ENCODE data around the gene SMYD3.

Gene SMYD3

DNA sequence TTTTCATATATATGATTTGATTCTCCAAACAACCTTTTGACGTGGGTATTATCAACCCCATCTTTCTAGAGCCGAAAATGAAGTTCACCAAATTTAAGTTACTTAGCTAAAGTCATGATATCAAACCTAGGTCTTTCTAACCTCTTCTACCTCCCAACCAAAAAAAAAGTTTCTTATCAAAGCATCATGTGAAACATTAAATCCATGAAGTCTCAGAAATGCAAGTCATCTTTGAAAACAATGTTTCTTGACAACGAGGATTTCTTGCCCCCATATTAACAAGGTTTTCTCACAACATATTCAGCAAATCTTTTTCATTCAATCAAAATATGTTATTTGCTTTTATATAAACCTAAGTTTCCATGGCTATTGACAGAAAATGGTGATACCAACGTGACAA lies 306.3 kb downstream of the SMYD3 start:
- DNase-seq: no peak

DNA sequence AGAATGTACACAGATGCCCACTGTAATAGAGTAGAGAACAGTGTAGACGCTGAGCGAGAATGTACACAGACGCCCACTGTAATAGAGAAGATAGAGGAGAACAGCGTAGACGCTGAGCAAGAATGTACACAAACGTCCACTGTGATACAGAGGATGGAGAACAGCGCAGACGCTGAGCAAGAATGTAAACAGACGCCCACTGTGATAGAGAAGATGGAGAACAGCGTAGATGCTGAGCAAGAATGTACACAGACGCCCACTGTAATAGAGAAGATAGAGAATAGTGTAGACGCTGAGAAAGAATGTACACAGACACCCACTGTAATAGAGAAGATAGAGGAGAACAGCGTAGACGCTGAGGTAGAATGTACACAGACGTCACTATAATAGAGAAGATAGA lies 306.9 kb downstream of the SMYD3 start:
- no peak for DNase-seq

DNA sequence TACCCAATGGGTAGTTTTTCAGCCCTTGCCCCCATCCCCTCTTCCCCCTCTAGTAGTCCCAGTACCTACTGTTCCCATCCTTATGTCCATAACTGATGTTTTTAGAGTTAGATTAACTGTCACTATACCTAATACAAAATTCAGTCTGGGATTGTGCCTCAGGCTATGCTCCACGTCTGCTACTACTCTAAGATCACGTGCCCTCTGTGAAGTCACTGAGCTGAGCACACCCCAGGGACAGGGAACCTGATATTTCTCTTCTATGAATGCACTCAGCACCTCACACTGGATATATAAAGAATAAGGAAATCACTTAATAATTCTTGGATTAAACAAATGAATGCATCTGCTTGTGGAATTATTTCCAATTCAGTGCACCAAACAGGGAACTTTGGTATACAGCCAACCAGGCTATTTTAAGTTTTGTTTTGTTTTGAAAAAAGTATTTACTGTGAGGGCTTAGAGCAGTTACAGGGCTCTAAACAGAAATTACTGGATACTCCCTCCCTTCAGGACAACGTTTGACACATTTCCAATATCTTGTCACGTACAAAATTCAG lies 307.9 kb downstream of the SMYD3 start:
- peak; percentile 93 for DNase-seq

DNA sequence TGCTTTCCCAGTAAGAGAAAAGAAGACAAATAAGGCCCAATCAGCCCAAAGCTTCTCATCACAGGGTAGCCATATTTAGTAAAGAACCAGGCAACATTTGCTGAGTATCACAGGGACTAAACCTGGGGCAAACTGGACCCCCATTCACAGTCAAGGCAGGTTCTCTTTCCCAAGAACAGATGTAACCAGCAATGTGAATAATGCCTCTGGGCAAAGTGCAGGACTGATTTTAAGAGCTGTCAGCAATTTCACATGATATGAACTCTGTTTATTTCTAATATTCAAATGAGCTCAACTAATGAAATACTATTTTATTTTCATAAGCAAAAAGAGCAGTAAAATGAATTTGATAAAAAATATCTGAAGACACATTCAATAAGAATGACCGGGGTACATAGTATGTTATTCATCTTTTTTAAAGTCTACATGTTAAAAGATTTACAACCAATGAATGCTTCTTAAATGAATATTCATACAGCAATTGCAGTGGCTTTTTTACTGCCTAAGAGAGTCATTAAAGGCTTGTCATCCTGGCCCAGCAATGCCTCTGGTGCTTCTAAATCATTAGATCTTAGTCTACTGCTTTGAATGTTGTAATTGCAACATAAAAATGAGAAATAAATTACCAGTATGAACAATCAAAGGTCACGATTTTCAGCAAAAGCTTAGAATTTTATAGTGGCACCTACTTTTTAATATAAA lies 308.8 kb downstream of the SMYD3 start:
- DNase-seq: no peak

DNA sequence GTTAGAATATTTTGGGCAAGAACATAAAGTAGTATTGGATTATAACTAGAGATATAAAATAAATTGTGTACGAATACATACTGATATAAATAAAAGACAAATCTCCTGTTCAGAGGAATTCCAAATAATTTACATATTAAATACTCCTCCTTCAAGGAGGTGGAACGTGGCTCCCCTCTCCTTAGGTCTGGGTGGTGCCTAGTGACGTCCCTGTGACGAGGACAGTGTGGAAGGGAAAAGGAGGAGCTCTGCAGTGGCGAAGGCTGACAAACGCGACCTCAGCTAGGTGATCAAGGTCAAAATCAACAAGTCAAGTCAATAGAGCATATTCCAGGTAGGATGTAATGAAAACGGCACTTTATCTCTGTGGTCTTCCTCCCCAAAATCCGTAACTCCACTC lies 310.0 kb downstream of the SMYD3 start:
- DNase-seq: no peak

DNA sequence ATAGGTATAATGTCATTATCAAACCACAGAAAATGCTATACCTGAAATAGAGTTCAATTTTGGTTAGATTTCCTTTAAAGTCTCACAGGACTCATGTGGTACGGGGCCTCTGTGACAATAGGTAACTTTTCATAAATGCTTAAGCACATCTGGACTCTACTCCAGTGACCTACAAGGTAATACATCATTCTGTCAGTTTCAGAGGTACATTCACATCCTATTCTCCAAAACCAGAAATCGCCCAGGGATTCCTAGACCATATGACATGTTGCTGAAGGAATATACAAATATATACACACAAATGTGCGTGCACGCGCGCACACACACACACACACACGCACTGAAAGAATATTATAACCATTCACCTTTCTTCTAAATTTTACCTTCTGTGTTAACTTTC lies 311.8 kb downstream of the SMYD3 start:
- DNase-seq: no peak

DNA sequence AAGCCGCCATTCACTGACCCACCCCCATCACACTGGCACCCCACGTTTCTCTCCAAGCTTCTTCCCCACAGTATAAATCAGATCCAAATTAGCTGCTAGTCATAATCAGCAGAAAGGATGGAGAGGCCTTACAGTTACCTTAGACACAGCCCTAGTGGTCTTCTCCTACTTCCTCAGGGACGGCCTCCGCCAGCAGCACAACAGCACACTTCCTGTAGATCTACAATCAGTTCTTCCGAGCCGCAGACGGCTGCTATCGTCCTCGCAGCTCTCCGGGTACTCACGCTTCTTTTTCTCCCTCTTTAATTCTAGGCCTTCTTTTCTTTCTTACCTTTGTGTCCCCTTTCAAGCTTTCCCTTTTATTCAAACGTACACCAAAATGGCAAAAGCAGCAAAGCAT lies 313.5 kb downstream of the SMYD3 start:
- DNase-seq: no peak

DNA sequence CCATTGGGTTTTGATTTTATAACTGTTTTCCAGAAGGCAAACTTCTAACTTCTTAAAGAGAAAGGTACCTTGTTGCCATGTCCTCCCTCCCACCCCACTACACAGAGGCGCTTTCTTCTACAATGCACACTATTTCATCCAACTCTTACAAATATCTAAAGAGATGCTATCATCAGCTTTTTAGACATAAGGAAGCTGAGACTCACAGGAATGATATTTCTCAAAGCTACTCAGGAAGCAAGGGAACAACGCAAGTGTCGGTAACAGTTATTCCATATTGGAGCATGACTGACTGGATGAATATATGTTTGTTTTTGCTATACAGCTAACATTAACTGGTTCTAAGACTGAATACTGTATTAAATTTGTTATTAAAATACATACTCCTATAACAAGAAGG lies 318.0 kb downstream of the SMYD3 start:
- no peak for DNase-seq

DNA sequence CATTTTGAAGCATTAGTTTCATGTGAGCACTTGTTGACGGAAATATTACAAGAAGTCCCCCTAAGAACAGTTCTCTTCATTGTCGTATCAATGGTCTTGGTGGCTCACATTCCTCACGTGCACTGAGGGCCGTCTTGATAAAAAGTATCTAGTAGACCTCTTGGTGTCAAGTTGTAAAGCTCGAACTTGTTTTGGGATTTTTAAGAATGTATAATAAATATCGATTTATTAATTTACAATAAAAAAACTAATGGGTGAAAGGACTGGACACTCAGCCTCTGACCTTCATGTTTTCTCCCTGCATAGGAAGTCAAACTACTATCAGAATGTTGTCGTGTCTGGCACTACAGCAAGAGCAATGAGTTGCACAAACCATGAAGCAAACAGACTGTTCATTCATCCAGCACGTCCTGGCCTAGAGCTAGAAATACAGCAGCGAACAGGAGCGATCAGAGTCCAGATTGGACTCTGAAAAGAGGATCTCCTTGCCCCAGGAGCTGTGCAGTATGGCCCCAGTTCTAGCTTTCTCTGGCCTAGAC lies 319.2 kb downstream of the SMYD3 start:
- DNase-seq: no peak

DNA sequence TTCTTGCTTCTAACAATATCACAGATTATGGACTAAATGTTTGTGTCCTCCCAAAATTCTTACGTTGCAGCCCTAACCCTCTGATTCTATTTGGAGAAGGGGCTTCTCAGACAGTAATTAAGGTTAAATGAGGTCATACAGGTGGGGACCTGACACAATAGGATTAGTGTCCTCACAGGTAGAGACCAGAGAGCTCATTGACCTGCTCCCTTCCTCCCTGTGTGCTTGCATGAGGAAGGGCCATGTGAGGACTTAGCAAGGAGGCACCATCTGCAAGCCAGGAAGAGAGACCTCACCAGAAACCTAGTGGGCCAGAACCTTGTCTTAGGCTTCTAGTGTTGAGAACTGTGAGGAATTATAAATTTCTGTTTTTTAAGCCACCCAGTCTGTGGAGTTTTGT lies 322.6 kb downstream of the SMYD3 start:
- no peak for DNase-seq

DNA sequence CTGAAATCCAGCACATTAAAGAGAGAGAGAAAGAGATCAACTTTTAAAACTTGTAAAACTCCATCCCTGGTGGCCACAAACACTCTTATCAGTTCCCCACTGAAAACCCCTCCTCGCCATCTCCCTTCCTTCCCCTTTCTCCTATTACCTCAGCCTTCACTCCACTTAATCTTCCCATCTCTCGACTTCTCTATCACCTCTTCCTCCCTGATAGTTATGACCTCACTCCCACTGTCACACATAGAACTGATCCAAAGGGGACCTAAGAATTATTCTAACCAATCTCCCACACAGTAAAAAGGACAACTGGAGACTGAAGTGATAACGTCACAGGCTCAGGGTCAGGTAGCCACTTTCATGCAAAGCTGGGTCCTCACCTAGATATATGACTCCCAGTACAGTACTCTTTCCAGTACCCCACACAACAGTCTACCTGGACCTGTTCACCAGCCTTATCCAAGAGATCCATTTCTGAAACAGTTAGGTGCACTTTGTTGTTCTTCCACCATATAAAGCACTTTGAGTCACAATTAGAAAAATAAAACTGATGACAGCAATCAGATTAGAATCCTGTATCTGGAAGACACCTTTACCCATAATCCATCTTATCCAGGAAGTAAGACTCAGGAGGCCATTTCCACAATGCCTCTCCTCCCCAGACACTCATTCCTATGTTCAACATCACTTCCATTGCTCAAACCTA lies 324.8 kb downstream of the SMYD3 start:
- DNase-seq: no peak

DNA sequence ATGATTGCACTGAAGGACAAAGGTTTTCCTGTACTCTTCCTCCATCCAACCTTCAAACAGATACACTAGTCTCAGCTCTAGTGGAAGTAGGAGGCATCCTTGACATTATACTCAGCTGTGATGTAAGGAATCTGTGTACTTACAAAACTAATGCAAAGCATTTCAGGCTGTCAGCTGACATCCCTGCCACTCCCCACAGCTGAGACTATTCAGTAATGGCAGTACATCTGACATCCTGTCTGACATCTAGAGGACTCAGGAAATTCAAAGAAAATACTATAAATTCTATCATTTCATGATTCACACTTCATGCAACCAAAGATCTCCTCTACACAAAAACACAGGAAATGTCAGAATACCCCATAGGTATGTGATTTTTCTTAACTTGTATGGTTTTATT lies 325.8 kb downstream of the SMYD3 start:
- DNase-seq: no peak

DNA sequence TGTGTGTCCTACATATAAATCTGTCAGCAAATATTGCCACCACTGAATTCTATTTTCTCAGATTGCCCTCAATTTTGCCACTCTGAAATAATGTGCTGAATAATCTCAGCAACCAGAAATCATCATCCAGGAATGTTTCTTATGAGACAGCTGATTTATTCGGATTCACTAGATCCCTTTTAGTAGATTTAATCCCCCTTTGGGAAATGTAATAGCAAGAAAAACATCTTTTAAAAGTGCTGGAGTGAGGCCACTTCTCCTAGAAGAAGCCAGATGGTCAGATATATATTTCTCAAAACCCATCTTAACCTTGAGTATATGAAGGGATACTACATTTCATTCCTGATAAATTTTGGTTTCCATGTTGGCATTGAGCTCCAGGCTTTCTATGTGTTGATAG lies 327.7 kb downstream of the SMYD3 start:
- DNase-seq: no peak

DNA sequence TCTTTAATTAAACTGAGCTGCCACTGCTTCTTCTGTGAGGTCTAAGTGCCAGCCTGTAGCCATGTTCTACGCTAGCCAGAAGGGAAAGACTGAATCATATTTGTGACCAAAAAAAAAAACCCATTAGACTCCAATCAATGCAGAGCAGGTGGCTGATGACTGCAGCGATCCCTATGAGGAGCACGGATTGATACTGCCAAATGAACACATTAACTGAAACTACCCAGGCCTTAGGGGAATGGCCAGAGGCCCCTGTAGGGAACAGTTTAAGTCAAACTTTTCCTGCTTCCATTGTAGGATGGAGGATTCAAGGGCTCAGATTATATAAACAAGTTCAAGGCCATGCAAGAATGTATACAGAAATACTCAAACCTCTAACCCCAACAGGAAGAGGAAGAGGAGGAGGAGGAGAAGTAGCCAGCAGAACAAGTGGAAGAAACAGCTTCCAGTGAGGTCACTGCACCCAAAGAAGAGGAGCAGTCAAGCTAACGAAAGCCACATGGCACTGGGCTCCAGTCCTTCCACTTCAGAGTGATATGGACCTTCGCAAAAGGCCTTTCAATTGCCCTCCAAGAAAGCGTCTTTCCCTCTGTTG lies 328.3 kb downstream of the SMYD3 start:
- no peak for DNase-seq

DNA sequence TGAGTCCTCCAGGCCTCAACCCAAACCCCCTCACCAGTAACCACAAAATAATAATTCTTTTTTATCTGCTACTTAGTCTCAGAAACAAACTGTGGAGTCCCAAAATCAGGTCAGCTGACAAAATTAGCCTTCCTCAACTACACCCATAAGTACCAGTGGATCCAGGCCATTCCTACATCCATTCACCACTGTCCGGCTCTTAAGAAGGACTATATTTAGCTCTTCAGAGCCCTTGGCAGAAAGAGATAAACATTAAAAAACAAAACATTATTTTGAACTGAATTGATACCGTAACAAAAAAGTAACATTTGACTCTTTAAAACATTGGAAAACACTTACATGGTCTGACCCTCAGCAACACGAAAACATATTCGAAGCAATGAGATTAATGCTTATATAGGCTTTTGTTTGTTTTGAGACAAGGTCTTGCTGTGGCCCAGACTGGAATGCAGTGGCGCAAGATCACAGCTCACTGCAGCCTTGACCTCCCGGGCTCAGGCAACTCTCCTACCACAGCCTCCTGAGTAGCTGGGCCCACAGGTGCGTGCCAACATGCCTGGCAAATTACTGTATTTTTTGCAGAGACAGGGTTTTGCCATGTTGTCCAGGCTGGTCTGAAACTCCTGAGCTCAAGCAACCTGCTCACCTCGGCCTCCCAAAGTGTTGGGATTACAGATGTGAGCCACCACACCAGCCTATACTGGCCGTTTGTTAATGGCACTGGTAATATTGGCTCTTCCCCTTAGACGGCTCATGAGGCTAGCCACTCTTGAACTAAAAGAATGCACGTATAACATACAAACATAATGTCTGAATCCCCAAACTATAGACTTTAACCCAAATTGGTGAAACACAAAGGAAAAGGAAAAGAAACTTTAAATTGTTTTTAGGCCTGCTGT lies 330.7 kb downstream of the SMYD3 start:
- no peak for DNase-seq

DNA sequence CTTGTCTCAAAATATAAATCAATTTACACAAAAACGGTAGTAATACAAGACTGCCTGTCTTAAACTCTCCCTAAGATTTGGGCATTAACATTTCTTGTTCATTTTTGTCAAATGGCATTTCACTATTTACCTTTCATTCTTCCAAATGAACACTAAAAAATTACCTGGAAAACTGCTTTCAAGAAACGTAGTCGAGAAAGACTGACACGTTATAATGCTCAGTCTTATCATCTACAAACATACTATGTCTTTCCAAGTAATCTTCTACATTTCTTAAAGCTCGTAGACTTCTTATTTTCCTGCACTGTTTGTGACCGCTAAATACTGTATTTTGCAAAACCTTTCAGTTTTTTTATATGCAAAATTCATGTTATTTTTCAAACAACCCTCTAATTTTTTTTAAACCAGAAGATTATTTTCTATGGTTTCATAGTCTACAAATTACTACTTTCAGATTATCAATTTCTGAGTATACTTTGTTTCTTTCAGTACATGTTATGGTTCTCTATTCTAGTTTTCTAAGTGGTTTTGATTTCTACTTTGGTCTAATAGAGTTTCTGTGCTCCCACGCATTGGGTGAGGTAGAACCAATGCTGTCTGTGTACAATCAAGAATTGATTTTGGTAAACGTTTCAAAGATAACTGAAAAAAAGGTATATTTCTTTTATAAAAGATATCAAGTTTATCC lies 336.4 kb downstream of the SMYD3 start:
- DNase-seq: no peak

DNA sequence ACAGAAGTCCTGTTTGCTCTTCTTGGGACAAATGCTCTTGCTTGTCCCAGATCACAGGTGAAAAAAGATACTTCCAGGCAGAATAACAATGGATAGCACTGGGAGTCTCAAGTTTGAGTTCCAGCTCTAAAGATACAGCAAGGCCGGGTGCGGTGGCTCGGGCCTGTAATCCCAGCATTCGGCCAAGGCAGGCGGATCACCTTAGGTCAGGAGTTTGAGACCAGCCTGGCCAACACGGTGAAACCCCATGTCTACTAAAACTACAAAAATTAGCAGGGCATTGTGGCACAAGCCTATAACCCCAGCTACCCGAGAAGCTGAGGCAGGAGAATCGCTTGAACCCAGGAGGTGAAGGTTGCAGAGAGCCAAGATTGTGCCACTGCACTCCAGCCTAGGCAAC lies 337.6 kb downstream of the SMYD3 start:
- DNase-seq: no peak

DNA sequence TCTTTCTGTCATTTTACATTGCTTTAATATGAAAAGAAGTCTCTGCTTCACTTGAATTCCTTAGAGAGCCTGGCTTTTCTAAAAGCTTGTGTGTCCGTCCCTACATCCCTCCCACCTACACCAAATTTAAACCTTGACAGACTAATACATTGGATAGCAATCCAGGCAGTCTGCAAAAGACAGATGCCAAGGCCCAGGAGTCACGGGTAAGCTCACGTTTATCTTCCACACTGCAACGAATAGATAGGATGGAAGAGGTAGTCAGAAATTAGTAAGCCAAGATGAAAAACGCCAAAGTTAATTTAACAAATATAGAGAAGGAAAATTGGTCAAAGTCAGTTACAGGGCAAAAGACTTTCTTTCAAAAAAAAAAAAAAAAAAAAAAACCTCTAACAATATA lies 338.1 kb downstream of the SMYD3 start:
- no peak for DNase-seq

DNA sequence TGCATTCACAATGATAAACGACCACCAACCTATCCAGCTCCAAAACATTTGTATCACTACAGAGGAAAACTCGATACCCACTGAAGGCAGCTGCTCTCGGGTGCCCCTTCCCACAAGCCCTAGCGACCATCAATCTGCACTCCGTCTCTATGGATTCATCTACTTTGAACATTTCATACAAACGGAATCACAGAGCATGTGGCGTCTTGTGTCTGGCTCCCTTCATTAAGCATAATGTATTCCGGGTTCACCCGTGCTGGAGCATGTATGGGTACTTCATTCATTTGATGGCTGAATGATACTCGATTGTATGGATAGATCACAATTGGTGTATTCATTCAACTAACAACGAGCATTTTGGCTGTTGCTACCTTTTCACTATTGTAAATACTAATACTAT lies 340.2 kb downstream of the SMYD3 start:
- no peak for DNase-seq

DNA sequence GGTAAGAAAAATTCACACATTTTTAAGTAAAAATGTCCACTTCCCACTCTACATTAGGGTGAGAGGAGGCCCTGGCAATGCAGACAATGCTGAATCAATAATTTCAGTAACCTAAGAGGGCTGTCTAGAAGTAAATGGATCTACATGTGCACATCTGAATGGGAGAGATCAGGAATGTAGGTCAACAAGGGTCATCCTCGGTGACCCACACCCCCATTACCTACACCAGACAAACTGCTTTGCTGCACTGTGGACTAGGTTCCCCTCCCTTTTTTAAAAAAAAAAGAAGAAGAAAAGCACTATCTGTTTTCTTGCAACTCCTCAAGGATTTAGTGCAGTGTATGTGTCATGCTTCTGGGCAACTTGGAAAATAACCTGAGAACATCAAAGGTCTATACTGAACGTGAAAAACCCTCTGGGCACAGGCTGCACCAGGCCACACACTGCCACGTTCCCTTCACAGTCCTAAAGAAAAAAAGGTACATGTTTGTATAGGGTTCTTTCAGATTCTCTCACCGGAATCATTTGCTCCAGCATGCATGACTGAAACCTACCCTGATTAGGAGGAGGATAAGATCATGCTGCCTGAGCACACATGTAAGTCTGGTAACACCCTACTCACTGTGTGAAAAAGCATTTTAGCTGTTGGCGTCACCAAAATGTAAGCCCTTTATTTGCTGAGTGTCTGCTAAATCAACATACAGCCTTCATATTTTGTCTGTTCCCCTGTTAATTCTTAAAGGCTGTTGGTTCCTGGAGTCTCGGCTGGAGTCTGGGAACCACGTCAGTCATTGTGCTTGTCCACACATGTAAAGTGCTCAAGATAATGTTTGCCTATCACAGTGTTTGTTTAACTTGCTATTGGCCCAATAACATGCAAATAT lies 341.0 kb downstream of the SMYD3 start:
- DNase-seq: peak; percentile 86

DNA sequence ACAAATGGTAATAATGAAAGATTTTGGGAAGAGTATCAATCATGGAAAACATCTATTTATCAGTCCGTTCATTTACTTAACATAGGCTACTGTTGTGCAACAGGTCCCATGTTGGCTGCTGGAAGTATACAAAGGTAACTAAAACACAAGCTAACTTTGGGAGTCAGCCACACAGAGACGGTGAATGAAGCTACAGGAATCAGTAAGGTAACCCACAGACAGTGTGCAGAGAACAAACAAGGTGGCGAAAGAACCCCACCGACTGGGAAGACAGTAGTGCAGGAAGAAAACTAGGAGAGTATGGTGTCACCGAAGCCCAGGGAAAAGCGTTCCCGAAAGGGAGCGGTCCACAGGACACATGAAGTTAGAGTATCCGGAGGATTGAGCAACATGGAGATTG lies 342.3 kb downstream of the SMYD3 start:
- no peak for DNase-seq
